Endothelial cell (in vitro differentiated cells): Measurements from ENCODE around the gene F11R. TPM values are rescaled to one million over a fixed set of nuclear protein-coding genes. Genes with fewer than 3 reads are reported as not detected.
A peak's percentile ranks its signal among the peaks of the same experiment; 100 is the strongest.

ENCODE experiments used
- DNase-seq: peaks from one replicate; pipeline ENCODE4 v3.0.0; 2021; ENCODE audit warnings: low spot score
- H3K27ac Mint-ChIP-seq: one replicate; pipeline ENCODE4 v1.8.0; 2021; ENCODE audit warnings: mixed read lengths, inconsistent platforms; ENCODE audit not compliant: unreplicated experiment
- H3K27me3 Mint-ChIP-seq: one replicate; pipeline ENCODE4 v1.8.0; 2021; ENCODE audit warnings: mild to moderate bottlenecking, moderate library complexity, mixed read lengths, inconsistent platforms; ENCODE audit not compliant: unreplicated experiment
- H3K36me3 Mint-ChIP-seq: one replicate; pipeline ENCODE4 v1.8.0; 2021; ENCODE audit warnings: mild to moderate bottlenecking, low read depth, mixed read lengths, inconsistent platforms; ENCODE audit not compliant: unreplicated experiment
- H3K4me1 Mint-ChIP-seq: one replicate; pipeline ENCODE4 v1.8.0; 2021; ENCODE audit warnings: mild to moderate bottlenecking, mixed read lengths, inconsistent platforms; ENCODE audit not compliant: unreplicated experiment
- H3K4me3 Mint-ChIP-seq: one replicate; pipeline ENCODE4 v1.8.0; 2021; ENCODE audit warnings: mild to moderate bottlenecking, mixed read lengths, inconsistent platforms; ENCODE audit not compliant: unreplicated experiment
- H3K9me3 Mint-ChIP-seq: one replicate; pipeline ENCODE4 v1.8.0; 2021; ENCODE audit warnings: mixed read lengths, inconsistent platforms; ENCODE audit not compliant: unreplicated experiment
- total RNA-seq: library from RNA; stranded (reverse); fragmentation: NEBNext Ultra II Directional; extraction: Animal tissue kit (Norgen Biotek cat#: 25700); gene quantifications from one replicate; pipeline ENCODE4 v1.2.1, GENCODE V29; 2021; ENCODE audit not compliant: unreplicated experiment
- TF ChIP-seq, protein P1 (sequence below): fragments of 200-600 bp; sonication (generic); IDR thresholded peaks from one replicate; pipeline ENCODE4 v1.5.0; 2021; ENCODE audit warnings: antibody characterized with exemption; ENCODE audit not compliant: unreplicated experiment

Gene F11R
- total RNA-seq, 1 donor from 2014 or later = 361 TPM

DNA sequence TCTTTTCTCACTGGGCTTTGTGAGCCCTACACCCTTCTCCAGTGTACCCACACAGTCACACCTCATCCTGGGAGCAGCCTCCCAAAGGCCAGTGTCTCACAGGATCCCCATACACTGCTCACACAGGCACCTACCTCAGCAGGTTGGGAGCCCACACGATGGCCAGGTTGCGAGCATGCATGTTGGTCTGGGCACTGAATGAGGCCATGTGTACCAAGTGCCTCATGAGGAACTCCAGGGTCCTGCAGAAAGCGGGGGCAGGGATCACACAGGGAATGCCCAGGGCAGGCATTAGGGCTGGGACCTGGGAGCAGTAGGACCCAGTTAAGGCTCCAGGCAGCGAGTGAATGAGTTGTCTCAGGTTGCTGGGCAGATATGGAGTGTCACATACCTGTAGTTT lies 33.3 kb upstream of the F11R start:
- H3K9me3 Mint-ChIP-seq = no peaks in the 10 kb centered on the region

DNA sequence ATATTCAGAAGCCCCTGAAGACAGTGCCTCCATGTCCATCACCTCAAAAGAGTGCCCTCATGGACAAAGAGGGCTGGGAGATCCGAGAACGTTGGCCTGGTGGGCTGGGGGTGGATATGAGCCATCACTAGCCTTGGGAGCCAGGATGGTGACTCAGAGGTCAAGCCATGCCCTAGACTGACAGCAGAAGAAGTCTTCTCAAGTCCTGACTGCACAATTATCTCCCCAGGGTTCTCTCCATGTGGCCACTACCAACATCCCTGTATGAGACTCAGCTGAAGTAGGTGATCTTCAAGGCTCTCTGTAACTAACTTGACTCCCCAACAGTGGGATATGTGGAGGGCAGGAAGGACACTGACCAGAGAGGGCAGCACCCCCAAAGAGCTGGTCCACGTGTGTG lies 31.9 kb upstream of the F11R start:
- peaks cover 4% of the 10 kb centered on the region for H3K9me3 Mint-ChIP-seq
- H3K4me3 Mint-ChIP-seq = no peak overlapping the region
- peaks cover 12% of the 10 kb centered on the region for H3K36me3 Mint-ChIP-seq
- no peaks in the 10 kb centered on the region for H3K4me1 Mint-ChIP-seq
- peaks cover 4% of the 10 kb centered on the region for H3K27me3 Mint-ChIP-seq
- TF ChIP-seq, protein P1, sequence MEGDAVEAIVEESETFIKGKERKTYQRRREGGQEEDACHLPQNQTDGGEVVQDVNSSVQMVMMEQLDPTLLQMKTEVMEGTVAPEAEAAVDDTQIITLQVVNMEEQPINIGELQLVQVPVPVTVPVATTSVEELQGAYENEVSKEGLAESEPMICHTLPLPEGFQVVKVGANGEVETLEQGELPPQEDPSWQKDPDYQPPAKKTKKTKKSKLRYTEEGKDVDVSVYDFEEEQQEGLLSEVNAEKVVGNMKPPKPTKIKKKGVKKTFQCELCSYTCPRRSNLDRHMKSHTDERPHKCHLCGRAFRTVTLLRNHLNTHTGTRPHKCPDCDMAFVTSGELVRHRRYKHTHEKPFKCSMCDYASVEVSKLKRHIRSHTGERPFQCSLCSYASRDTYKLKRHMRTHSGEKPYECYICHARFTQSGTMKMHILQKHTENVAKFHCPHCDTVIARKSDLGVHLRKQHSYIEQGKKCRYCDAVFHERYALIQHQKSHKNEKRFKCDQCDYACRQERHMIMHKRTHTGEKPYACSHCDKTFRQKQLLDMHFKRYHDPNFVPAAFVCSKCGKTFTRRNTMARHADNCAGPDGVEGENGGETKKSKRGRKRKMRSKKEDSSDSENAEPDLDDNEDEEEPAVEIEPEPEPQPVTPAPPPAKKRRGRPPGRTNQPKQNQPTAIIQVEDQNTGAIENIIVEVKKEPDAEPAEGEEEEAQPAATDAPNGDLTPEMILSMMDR = no peak
- no peak for DNase-seq
- no peak overlapping the region for H3K27ac Mint-ChIP-seq

More for the DNA sequence above, 33.3 kb upstream of the F11R start:
- Mint-ChIP-seq H3K4me3 (no peak overlapping the region), H3K27ac (no peak overlapping the region), H3K4me1 (no peaks in the 10 kb centered on the region), H3K36me3 (peaks cover 4% of the 10 kb centered on the region), H3K27me3 (no peaks in the 10 kb centered on the region)
- DNase-seq = no peak
- TF ChIP-seq, protein P1 = no peak

DNA sequence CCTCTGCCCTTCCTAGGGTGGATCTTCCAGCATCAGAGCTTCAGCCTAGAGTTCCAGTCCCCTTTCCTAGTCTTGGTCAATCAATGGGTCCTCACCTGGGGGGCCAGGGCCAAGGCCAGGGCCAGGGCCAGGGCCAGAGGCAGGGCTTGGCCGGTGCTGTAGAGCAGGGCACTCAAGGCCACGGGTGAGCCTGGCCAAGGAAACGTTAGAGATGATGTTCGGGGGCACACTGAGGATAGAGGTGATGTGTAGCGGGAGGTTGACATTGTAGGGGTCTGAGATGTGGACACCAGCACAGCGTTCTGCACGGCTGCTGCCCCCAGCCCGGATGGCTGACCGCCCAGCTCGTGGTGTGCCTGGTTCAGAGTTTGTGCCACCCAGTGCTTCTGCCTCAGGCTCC lies 30.3 kb upstream of the F11R start:
- Mint-ChIP-seq H3K4me3 (no peak overlapping the region), H3K27me3 (peaks cover 9% of the 10 kb centered on the region), H3K36me3 (peaks cover 17% of the 10 kb centered on the region), H3K4me1 (peaks cover 4% of the 10 kb centered on the region), H3K27ac (no peak overlapping the region), H3K9me3 (peaks cover 8% of the 10 kb centered on the region)
- no peak for DNase-seq
- TF ChIP-seq, protein P1 = no peak

DNA sequence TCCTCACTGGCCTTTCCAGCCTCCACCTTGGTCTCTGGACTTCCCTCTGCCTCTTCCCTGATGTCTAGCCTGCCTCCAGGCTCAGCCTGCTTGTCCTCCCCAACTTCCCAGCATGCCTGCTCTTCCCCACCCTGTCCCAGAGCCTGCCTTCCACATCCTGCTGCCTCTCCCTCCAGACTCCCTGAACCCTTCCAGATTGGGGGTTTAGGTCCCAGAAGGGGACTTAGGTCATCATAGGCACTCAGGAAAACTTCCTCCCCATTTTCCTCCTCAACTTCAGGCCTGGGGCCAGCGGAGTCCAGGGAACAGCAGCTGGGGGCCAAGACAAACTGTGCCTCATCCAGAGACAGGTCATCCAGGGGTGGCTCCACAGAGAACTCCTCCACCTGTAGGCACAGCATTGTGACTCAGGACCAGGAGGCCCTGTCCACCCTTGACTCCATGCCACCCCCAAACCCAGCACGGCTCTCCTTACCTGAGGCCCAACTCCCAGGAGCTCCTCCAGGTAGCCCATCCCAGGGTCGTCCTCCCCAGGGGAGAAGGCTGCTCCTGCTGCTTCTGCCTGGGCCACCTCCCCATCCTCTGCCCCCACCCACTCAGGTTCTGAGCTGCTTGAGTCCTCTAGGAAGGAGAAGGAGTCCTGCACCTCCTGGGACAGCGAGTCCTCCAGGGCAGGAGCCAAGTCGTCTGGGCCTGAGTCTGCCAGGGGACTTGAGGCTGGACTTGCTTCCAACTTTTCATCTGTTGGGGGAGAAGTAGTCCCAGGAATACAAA lies 28.2 kb upstream of the F11R start:
- Mint-ChIP-seq H3K4me1 (peaks cover 21% of the 10 kb centered on the region), H3K27ac (no peak overlapping the region), H3K4me3 (peak overlapping the region; percentile 62), H3K9me3 (peaks cover 8% of the 10 kb centered on the region), H3K36me3 (peaks cover 30% of the 10 kb centered on the region), H3K27me3 (peaks cover 19% of the 10 kb centered on the region)
- TF ChIP-seq, protein P1 = no peak
- no peak for DNase-seq
